IMR-90 (cell line): ENCODE results near the gene ARSA. TPM values are rescaled to one million over a fixed set of nuclear protein-coding genes. Genes with fewer than 3 reads are reported as not detected.
"Not testable (repeated sequence)": the region's sequence is repeated elsewhere in the genome, so short reads cannot be mapped to it uniquely, and the experiment has no call there.

Experiments used
- ATAC-seq: fragments of 200-7000 bp; cut with Tn5 transposase; 2 replicates; pipeline ENCODE4 v1.9.1; 2020; ENCODE audit warnings: low read depth, mild to moderate bottlenecking, moderate library complexity
- BruUV-seq: library from RNA; stranded (reverse); fragments of 400-500 nt; replicated peaks from 2 replicates; lab custom pipeline; 2021; lab: Mats Ljungman, UMichigan
- CTCF ChIA-PET: fragments of 300-600 bp; formaldehyde crosslinking; extraction: SDS; loops from one replicate; lab custom pipeline; 2021; ENCODE audit warnings: antibody characterized with exemption; lab: Yijun Ruan, JAX
- POLR2A ChIA-PET: fragments of 300-600 bp; sonication (Branson Sonifier 250); formaldehyde crosslinking; loops from one replicate; lab custom pipeline; 2022; ENCODE audit warnings: antibody characterized with exemption; ENCODE audit not compliant: unreplicated experiment; lab: Charles Lee
- DNase-seq: peaks from one replicate; pipeline ENCODE4 v3.0.0; 2013
- H2AFZ ChIP-seq: replicated peaks from 2 replicates; pipeline ENCODE3; 2013; ENCODE audit warnings: low read length, mild to moderate bottlenecking; ENCODE audit not compliant: poor library complexity
- H2AK5ac ChIP-seq: 2 replicates; pipeline ENCODE4 v1.6.1; 2013; ENCODE audit warnings: low read depth, low read length, inconsistent platforms
- H2AK9ac ChIP-seq: replicated peaks from 2 replicates; pipeline ENCODE3; 2013; ENCODE audit warnings: mild to moderate bottlenecking, low read depth, low read length, moderate library complexity; ENCODE audit not compliant: poor library complexity
- H2BK120ac ChIP-seq: 2 replicates; pipeline ENCODE4 v1.6.1; 2013; ENCODE audit warnings: low read depth, low read length, inconsistent platforms
- H2BK15ac ChIP-seq: 3 replicates; pipeline ENCODE4 v1.6.1; 2013; ENCODE audit warnings: low read depth, low read length, inconsistent platforms
- H2BK20ac ChIP-seq: 2 replicates; pipeline ENCODE4 v1.6.1; 2013; ENCODE audit warnings: low read depth, mild to moderate bottlenecking, inconsistent platforms, low read length, moderate library complexity
- H2BK5ac ChIP-seq: 2 replicates; pipeline ENCODE4 v1.6.1; 2013; ENCODE audit warnings: mild to moderate bottlenecking, low read depth, low read length, inconsistent platforms; ENCODE audit not compliant: poor library complexity, severe bottlenecking
- H3K14ac ChIP-seq: replicated peaks from 2 replicates; pipeline ENCODE4 v1.6.1; 2013; ENCODE audit warnings: low read depth, low read length, inconsistent platforms
- H3K18ac ChIP-seq: 2 replicates; pipeline ENCODE4 v1.6.1; 2013; ENCODE audit warnings: low read depth, low read length, control low read depth
- H3K23ac ChIP-seq: 2 replicates; pipeline ENCODE4 v1.6.1; 2013; ENCODE audit warnings: low read depth, low read length, inconsistent platforms
- H3K27ac ChIP-seq: 2 replicates; pipeline ENCODE4 v1.5.1; 2013; ENCODE audit warnings: mild to moderate bottlenecking, control low read depth, low read length; ENCODE audit not compliant: insufficient read depth
- H3K27me3 ChIP-seq: 2 replicates; pipeline ENCODE4 v1.6.1; 2013; ENCODE audit warnings: low read length; ENCODE audit not compliant: control insufficient read depth, insufficient read depth
- H3K36me3 ChIP-seq: 2 replicates; pipeline ENCODE4 v1.6.1; 2013; ENCODE audit warnings: low read length, mixed read lengths; ENCODE audit not compliant: control insufficient read depth, insufficient read depth
- H3K4ac ChIP-seq: 2 replicates; pipeline ENCODE4 v1.6.1; 2013; ENCODE audit warnings: low read depth, low read length, inconsistent platforms
- H3K4me1 ChIP-seq: 2 replicates; pipeline ENCODE4 v1.6.1; 2013; ENCODE audit warnings: low read length, mixed read lengths; ENCODE audit not compliant: control insufficient read depth, insufficient read depth
- H3K4me2 ChIP-seq: 2 replicates; pipeline ENCODE4 v1.6.1; 2013; ENCODE audit warnings: low read depth, mild to moderate bottlenecking, control low read depth, low read length, moderate library complexity
- H3K4me3 ChIP-seq: 2 replicates; pipeline ENCODE4 v1.5.1; 2013; ENCODE audit warnings: low read depth, mild to moderate bottlenecking, control low read depth, low read length, moderate library complexity; ENCODE audit not compliant: insufficient read depth
- H3K56ac ChIP-seq: 2 replicates; pipeline ENCODE4 v1.6.1; 2013; ENCODE audit warnings: low read length, inconsistent platforms; ENCODE audit not compliant: insufficient read depth; ENCODE audit errors: extremely low read depth
- H3K79me1 ChIP-seq, 2 experiments: 2 replicates each; pipeline ENCODE4 v1.6.1; 2013; ENCODE audit warnings: low read length in 2 of 2, inconsistent platforms in 1 of 2, low read depth in 1 of 2
- H3K9ac ChIP-seq: 2 replicates; pipeline ENCODE4 v1.6.1; 2013; ENCODE audit warnings: low read depth, low read length, control low read depth
- H3K9me1 ChIP-seq: 2 replicates; pipeline ENCODE4 v1.6.1; 2013; ENCODE audit warnings: low read length, inconsistent platforms; ENCODE audit not compliant: insufficient read depth
- H3K9me3 ChIP-seq: 2 replicates; pipeline ENCODE4 v1.6.1; 2013; ENCODE audit warnings: low read length; ENCODE audit not compliant: control insufficient read depth, insufficient read depth
- H4K20me1 ChIP-seq: 2 replicates; pipeline ENCODE4 v1.6.1; 2013; ENCODE audit warnings: low read length, inconsistent platforms; ENCODE audit not compliant: insufficient read depth
- H4K5ac ChIP-seq: 2 replicates; pipeline ENCODE4 v1.6.1; 2013; ENCODE audit warnings: mild to moderate bottlenecking, low read depth, low read length, control low read depth
- H4K8ac ChIP-seq, 2 experiments: 2 replicates each; pipeline ENCODE4 v1.6.1; 2013; ENCODE audit warnings: low read depth in 2 of 2, low read length in 2 of 2, control low read depth in 1 of 2, inconsistent platforms in 1 of 2
- H4K91ac ChIP-seq: 2 replicates; pipeline ENCODE4 v1.6.1; 2013; ENCODE audit warnings: low read depth, low read length, inconsistent platforms; ENCODE audit not compliant: insufficient read depth
- WGBS, 2 experiments: methylation state at CpG; one replicate each; pipeline versions ENCODE4 v1.1.5 to v1.1.7; 2013; ENCODE audit warnings: missing lambda C conversion rate in 2 of 2; ENCODE audit not compliant: insufficient read length in 1 of 2; ENCODE audit errors: extremely low coverage in 2 of 2; 5-methylcytosine and 5-hydroxymethylcytosine counted together
- dilution Hi-C: fragments of 300-500 bp; cut with HindIII; formaldehyde crosslinking; loops from one replicate; pipeline ENCODE4 v1.14.3; 2018; ENCODE audit warnings: low sequenced_read_pairs; ENCODE audit not compliant: unreplicated experiment
- in situ Hi-C: fragments of 300-500 bp; cut with MboI; formaldehyde crosslinking; loops from 3 replicates; pipeline ENCODE4 v1.14.3; 2019; ENCODE audit warnings: low sequenced_read_pairs, inconsistent platforms, mixed read lengths
- intact Hi-C: fragments of 100-400 bp; cut with micrococcal nuclease; formaldehyde crosslinking; loops from 2 replicates; pipeline ENCODE4 v1.10.0; 2022
- polyA plus RNA-seq, 3 experiments: library from polyadenylated mRNA; depleted of rRNA; stranded (reverse); fragments of >200 nt; gene quantifications; 2 replicates each; pipeline ENCODE4 v1.2.3, GENCODE V29; 2012; ENCODE audit warnings: low replicate concordance in 1 of 3
- total RNA-seq: library from RNA; depleted of rRNA; stranded (reverse); fragments of >200 nt; gene quantifications from 2 replicates; pipeline ENCODE4 v1.2.3, GENCODE V29; 2012

The ARSA gene
- total and polyA plus RNA-seq, 2 of the 4 experiments (the other 2 are of a cell fraction) = 3.4 to 24.2 TPM

DNA sequence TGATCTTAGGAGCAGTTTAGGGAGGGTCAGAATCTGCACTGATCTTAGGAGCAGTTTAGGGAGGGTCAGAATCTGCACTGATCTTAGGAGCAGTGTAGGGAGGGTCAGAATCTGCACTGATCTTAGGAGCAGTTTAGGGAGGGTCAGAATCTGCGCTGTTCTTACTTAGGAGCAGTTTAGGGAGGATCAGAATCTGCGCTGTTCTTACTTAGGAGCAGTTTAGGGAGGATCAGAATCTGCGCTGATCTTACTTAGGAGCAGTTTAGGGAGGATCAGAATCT lies 15.8 kb upstream of the ARSA start:
- CTCF ChIA-PET, H2BK120ac ChIP-seq, H3K27ac ChIP-seq, H4K91ac ChIP-seq, H4K5ac ChIP-seq, intact Hi-C loops, H2AFZ ChIP-seq, H4K8ac ChIP-seq, H3K18ac ChIP-seq, H3K36me3 ChIP-seq, BruUV-seq, H3K4me3 ChIP-seq, H3K9ac ChIP-seq, H2AK9ac ChIP-seq, H4K20me1 ChIP-seq, ATAC-seq, POLR2A ChIA-PET, dilution Hi-C loops, H2BK5ac ChIP-seq, H3K4me2 ChIP-seq, H3K56ac ChIP-seq, H3K14ac ChIP-seq, H3K79me1 ChIP-seq, in situ Hi-C loops, H3K23ac ChIP-seq, DNase-seq, H3K9me1 ChIP-seq, H3K4ac ChIP-seq, H2BK15ac ChIP-seq, H2AK5ac ChIP-seq, H2BK20ac ChIP-seq, H3K9me3 ChIP-seq: not testable (repeated sequence)
- 80% methylated on average over 1 of the region's 3 CpGs; no CpG with 5 or more reads in 1 of the 2 experiments for WGBS, 2 experiments
- Histone ChIP-seq H3K27me3 (peaks cover 40% of the 10 kb centered on the region), H3K4me1 (peaks cover 10% of the 10 kb centered on the region; the same call in 1 of the 2 replicates)

DNA sequence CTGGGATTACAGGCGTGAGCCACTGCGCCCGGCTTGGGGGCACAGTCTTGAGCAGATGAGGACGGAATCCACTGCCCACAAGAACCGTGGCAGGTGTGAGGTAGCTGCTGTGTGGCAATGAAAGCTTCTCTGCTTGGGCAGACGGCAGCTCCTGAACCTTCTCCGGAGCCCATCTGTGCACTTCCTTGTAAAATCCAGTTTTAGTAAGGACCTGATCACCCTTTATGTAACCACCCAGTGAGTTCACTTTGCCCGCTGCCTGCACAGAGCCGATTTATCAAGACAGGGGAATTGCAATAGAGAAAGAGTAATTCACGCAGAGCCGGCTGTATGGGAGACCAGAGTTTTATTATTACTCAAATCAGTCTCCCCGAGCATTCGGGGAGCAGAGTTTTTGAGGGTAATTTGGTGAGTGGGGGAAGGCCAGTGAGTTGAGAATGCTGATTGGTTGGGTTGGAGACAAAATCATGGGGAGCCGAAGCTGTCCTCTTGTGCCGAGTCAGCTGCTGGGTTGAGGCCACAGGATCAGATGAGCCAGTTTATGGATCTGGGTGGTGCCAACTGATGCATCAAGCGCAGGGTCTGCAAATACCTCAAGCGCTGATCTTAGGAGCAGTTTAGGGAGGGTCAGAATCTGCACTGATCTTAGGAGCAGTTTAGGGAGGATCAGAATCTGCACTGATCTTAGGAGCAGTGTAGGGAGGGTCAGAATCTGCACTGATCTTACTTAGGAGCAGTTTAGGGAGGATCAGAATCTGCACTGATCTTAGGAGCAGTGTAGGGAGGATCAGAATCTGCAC lies 15.3 kb upstream of the ARSA start:
- H2BK20ac ChIP-seq, H4K5ac ChIP-seq, H2BK120ac ChIP-seq, POLR2A ChIA-PET, H3K9me3 ChIP-seq, H3K36me3 ChIP-seq, H3K27ac ChIP-seq, DNase-seq, CTCF ChIA-PET, H3K79me1 ChIP-seq, in situ Hi-C loops, H2BK15ac ChIP-seq, H3K23ac ChIP-seq, H3K4ac ChIP-seq, dilution Hi-C loops, H2AK5ac ChIP-seq, H4K91ac ChIP-seq, H4K20me1 ChIP-seq, H3K4me2 ChIP-seq, BruUV-seq, H2AK9ac ChIP-seq, H3K4me3 ChIP-seq, intact Hi-C loops, H3K56ac ChIP-seq, H4K8ac ChIP-seq, H3K9ac ChIP-seq, ATAC-seq, H2AFZ ChIP-seq, H3K18ac ChIP-seq, H2BK5ac ChIP-seq, H3K9me1 ChIP-seq, H3K14ac ChIP-seq: not testable (repeated sequence)
- H3K27me3 ChIP-seq = peaks cover 40% of the 10 kb centered on the region
- WGBS, 2 experiments = 81% methylated on average over 5 of the region's 17 CpGs; no CpG with 5 or more reads in 1 of the 2 experiments
- H3K4me1 ChIP-seq = peaks cover 10% of the 10 kb centered on the region; the same call in 1 of the 2 replicates
